Activated T-cell treated with anti-CD3 and anti-CD28 coated beads for 4 hours (primary cell): ENCODE data around the gene MYCBPAP.

ENCODE experiments used
- DNase-seq: peaks from one replicate; pipeline ENCODE4 v3.0.0-alpha.2; 2020

MYCBPAP gene

DNA sequence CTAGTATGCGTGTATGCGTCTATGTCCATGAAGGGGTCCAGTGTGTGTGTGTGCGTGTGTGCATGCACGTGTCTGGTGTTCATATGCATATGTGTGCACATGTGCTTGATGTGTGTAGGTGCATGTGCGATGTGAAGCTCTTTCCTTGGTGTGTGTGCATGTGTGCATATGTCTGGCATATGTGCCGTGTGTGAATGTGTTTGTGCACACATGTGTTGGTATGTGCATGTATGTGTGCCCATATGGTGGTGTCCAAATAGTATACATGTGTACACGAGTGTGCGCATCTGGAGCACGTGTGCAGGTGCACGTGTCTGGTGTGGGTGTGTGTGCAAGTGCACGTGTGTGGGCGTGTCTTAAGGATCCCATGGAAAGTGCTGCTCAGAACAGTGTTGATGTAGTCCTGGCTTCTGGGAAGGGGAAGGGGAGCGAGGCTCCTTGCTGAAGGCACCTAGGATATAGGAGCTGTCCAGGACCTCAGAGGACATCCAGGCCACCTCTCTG is 69.3 kb downstream of the MYCBPAP start:
- no peak for DNase-seq

DNA sequence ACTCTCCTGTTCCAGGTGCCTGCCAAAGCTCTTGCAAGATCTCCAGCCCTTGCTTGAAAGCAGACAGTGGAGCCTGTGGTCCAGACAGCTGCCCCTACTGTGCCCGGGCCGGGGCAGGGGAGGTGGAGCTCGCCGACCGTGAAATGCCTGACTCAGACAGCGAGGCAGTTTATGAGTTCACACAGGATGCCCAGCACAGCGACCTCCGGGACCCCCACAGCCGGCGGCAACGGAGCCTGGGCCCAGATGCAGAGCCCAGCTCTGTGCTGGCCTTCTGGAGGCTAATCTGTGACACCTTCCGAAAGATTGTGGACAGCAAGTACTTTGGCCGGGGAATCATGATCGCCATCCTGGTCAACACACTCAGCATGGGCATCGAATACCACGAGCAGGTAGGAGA is 69.9 kb downstream of the MYCBPAP start:
- no peak for DNase-seq

DNA sequence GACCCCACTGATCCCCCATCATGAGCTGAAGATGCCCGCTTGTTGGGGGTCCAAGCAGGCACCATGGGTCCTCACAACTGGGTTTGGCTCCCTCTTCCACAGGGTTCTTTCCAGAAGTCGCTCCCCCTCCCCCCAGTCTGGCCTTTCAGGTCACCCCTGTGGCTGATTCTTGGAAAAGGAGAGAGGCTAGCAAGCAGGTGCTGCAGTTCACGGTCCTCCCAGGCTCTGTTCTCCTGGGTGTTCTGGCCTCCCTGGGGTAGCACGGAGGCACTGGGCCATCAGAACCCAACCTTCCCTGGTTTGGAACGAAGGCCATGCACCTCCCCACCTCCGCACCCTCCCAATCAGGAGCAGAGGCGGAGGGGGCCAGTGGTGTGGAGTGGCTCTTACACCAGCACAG is 71.2 kb downstream of the MYCBPAP start:
- no peak for DNase-seq

DNA sequence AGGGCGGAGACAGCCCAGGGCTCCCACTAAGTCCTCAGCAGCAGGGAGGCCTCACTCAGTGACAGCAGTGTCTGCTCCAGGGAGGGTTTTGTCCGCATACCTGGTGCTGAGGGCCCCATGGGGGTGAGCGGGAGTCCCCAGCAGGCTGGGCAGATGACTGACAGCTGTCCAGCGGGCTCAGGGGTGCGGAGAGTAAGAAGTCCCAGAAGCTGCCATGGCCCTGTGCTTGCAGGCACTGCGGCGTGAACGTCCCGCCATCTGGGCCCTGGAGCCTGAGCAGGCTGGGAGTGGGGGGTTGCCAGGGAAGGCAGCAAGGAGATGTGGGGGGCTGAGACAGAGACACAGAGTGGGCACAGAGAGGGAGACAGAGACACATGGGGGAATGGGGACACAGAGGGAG is 72.4 kb downstream of the MYCBPAP start:
- DNase-seq: no peak
